Measurements from ENCODE around the gene LRRC49. TPM values are rescaled to one million over a fixed set of nuclear protein-coding genes. Genes with fewer than 3 reads are reported as not detected.
"Not testable (repeated sequence)": the region's sequence is repeated elsewhere in the genome, so short reads cannot be mapped to it uniquely, and the experiment has no call there.

The LRRC49 gene
- total RNA-seq, 2 donors from 2014 or later, result 23.4 to 35.3 TPM

DNA sequence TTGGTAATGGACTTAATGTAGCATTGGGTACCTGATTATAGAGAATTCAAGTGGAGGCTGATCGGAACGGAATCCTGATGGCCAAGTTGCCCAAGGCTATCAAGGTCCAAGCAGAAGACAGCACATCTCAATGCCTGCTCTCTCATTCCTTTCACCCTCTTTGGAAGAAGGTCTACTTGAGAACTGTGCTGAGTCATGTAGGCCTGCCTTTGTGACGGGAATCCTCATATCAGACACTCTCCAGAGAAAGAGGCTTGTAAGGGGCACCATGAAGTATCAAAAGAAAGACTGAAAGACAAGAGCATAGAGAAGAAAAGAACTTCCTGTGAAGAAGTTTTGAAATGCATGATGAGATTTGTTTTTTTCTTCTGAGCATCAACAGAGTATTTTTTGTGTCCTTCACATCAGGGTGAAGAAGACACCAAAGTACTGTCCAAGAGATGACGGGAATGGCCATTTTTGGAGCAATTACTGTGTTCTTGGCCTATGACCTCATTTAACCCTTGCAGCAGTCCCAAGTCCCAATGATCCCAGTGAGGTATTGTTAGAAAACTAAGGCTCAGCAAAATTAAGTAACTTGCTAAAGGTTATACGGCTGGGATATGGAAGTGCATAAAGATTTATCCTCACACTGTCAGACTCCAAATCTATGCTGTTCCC is 25.5 kb upstream of the LRRC49 start:
- peaks cover 0 to 32% of the 10 kb centered on the region in 2 donors for H3K4me1 ChIP-seq
- no peak for DNase-seq (ENCODE audit: low spot score)
- no peak overlapping the region for H3K4me3 ChIP-seq
- H3K9me3 ChIP-seq, result no peaks in the 10 kb centered on the region
- no peaks in the 10 kb centered on the region for H3K27me3 ChIP-seq
- TF ChIP-seq, protein P1, sequence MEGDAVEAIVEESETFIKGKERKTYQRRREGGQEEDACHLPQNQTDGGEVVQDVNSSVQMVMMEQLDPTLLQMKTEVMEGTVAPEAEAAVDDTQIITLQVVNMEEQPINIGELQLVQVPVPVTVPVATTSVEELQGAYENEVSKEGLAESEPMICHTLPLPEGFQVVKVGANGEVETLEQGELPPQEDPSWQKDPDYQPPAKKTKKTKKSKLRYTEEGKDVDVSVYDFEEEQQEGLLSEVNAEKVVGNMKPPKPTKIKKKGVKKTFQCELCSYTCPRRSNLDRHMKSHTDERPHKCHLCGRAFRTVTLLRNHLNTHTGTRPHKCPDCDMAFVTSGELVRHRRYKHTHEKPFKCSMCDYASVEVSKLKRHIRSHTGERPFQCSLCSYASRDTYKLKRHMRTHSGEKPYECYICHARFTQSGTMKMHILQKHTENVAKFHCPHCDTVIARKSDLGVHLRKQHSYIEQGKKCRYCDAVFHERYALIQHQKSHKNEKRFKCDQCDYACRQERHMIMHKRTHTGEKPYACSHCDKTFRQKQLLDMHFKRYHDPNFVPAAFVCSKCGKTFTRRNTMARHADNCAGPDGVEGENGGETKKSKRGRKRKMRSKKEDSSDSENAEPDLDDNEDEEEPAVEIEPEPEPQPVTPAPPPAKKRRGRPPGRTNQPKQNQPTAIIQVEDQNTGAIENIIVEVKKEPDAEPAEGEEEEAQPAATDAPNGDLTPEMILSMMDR (IDR thresholded peaks at IDR 0.05), result no peak
- H3K27ac ChIP-seq, result peak overlapping the region; percentile 32 to 59
- no peaks in the 10 kb centered on the region for H3K36me3 ChIP-seq

DNA sequence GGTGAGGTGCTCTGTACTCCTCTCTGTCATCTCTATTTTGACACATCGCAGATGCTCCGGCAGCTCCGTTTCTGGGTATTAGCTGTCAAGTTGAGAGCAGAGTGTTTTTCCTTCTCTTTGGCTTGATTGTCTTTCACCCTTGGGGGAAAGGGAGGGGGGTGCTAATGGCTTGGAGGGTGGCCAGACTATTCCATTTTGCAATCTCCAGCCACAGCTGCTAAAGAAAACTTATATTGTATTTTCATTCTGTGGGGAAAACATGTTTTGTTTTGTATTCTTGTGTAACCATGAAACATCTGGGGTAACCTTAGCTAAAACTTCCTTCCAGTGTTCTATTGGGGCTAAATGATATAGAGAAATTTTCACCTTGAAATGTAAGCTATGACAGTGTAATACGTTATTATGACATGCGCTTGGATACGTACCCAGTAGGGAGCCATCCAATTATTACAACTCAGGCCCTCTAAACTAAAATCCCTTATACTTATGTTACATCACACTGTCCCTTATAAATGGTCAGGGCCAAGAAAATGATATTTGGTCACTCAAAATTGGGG is 24.6 kb upstream of the LRRC49 start:
- H3K9me3 ChIP-seq, result no peaks in the 10 kb centered on the region
- H3K4me1 ChIP-seq, result peaks cover 0 to 32% of the 10 kb centered on the region in 2 donors
- no peaks in the 10 kb centered on the region for H3K36me3 ChIP-seq
- peak overlapping the region; percentile 32 to 59 for H3K27ac ChIP-seq
- no peaks in the 10 kb centered on the region for H3K27me3 ChIP-seq
- no peak for DNase-seq (ENCODE audit: low spot score)
- no peak overlapping the region for H3K4me3 ChIP-seq
- TF ChIP-seq, protein P1 (IDR thresholded peaks at IDR 0.05), result no peak

DNA sequence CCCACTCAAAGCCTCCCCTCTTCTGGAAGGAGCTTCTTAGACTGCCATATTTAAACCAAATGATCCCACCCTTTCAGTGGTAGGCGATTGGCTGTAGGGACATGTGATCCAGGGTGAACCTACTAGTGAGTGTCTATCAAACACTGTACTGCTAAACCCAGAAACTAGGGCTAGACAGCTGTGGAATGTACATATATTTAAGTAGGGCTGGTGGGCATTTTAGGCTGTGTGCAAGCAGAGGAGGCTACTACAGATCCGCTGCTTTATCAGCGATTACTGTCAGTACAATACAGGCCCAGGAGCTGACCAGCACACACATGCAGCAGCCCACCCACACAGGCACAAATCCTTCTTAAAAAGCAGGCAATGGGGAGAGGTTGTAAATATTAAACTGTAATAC is 23.3 kb upstream of the LRRC49 start:
- H3K27me3 ChIP-seq, result no peaks in the 10 kb centered on the region
- no peaks in the 10 kb centered on the region for H3K9me3 ChIP-seq
- TF ChIP-seq, protein P1 (IDR thresholded peaks at IDR 0.05), result no peak
- DNase-seq (ENCODE audit: low spot score), result no peak
- H3K4me1 ChIP-seq, result peaks cover 0 to 32% of the 10 kb centered on the region in 2 donors
- H3K4me3 ChIP-seq, result no peak overlapping the region
- H3K36me3 ChIP-seq, result no peaks in the 10 kb centered on the region
- H3K27ac ChIP-seq, result peak overlapping the region; percentile 9 to 59

DNA sequence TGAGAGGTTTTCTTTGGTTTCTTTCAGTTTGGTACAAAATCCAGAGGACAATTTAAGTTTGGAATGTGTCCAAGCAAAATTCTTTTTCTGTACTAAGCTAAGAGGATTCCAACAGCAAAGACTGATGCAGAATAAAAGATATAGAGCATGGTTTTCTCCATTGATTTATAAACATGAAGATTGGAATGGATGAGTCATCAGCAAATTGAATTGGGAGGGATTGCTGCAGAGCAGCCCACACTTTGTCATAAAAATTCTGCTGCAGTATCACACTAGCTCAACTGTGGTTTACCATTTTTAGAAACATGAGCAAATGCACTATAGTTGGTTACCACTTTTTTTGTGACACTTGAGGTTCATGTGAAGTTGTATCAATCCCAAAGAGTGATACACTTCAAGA is 22.6 kb upstream of the LRRC49 start:
- TF ChIP-seq, protein P1 (IDR thresholded peaks at IDR 0.05), result no peak
- Histone ChIP-seq H3K36me3 (no peaks in the 10 kb centered on the region), H3K27ac (peak overlapping the region in 1 of 2 donors; percentile 27), H3K9me3 (no peaks in the 10 kb centered on the region), H3K27me3 (no peaks in the 10 kb centered on the region), H3K4me3 (no peak overlapping the region), H3K4me1 (peaks cover 0 to 32% of the 10 kb centered on the region in 2 donors)
- no peak for DNase-seq (ENCODE audit: low spot score)

DNA sequence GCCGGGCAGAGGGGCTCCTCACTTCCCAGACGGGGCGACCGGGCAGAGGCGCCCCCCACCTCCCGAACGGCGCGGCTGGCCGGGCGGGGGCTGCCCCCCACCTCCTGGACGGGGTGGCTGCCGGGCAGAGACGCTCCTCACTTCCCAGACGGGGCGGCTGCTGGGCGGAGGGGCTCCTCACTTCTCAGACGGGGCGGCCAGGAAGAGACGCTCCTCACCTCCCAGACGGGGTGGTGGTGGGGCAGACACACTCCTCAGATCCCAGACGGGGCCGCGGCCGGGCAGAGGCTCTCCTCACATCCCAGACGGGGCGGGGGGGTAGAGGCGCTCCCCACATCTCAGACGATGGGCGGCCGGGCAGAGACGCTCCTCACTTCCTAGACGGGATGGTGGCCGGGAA is 21.1 kb upstream of the LRRC49 start:
- H3K4me3 ChIP-seq; DNase-seq (ENCODE audit: low spot score); H3K27ac ChIP-seq; H3K9me3 ChIP-seq; H3K36me3 ChIP-seq; H3K27me3 ChIP-seq: not testable (repeated sequence)
- H3K4me1 ChIP-seq, result peaks cover 0 to 32% of the 10 kb centered on the region in 2 donors

DNA sequence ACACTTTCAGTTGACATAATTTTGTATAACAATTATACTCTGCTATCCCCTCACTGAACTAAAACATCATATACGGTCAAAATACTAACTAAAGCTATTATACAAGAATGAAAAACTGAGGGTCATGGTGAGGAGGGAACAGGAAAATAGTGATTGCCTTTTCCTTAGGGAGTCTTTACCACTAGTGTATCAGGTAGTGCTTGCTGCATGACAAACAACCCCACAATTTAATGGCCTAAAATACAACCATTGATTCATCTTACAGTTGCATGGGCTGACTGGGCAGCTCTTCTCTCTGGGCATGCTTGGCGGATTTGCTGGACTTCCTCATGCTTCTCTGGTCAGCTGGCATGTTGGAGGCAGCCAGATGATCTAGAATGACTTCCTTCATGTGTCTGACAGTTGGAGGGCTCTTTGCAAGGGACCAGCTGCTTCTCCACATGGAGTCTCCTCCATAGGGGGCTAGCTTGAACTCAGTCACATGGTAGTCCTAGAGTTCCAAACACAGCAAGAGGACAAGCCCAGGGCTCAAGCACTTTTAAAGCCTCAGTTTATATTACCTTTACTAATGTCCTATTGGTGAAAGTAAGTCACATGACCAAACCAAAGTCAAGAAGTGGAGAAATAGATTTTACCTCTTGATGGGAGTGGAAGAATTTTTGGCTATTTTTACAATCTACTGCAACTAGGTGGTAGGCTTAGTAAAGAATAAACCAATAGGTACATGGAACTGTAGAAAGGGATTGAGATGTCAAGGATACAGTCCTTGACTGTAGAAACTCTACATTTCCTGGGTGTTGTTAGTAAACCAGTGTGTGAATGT is 19.2 kb upstream of the LRRC49 start:
- Histone ChIP-seq H3K9me3 (no peaks in the 10 kb centered on the region), H3K4me1 (peaks cover 0 to 17% of the 10 kb centered on the region in 2 donors), H3K36me3 (no peaks in the 10 kb centered on the region), H3K4me3 (no peak overlapping the region), H3K27me3 (no peaks in the 10 kb centered on the region), H3K27ac (no peak overlapping the region)
- no peak for DNase-seq (ENCODE audit: low spot score)
- TF ChIP-seq, protein P1 (IDR thresholded peaks at IDR 0.05), result no peak

Measured in right atrium auricular region (tissue), 2 donors.